Middle frontal gyrus (tissue), 1 donor: ENCODE measurements around the gene RPS15.

ENCODE experiments used
- DNase-seq: peaks from one replicate; pipeline ENCODE4 v3.0.0-alpha.2; 2015; ENCODE audit warnings: low spot score; ENCODE audit errors: extremely low spot score

The RPS15 gene

DNA sequence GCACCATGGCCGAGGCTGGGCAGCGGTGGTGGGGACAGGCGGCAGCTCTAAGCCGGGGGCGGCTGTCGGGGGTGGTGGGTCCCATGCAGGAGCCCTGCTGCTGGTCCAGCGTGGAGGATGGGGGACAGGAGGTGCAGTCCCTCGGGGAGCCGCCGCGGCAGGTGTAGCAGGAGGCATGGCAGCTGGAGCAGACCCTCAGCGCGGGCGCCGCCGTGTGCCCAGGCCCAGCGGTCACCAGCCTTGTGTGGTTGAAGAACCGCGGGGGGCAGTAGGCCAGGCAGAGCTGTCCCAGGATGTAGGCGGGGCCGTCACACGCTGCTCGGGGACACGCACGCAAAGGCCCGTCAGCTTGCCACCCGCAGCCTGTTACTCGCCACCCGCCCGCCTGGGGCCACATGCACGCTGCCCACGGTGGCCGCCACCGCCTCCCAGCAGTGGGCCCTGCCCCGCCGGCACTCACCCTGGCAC, 43.7 kb downstream of the RPS15 start:
- no peak for DNase-seq

- no peak for DNase-seq
Measured at GRCh38 chr19:1482361-1483130, 44.4 kb downstream of the RPS15 start.

GRCh38 chr19:1483131-1483978, 45.2 kb downstream of the RPS15 start:
- DNase-seq, result no peak

DNA sequence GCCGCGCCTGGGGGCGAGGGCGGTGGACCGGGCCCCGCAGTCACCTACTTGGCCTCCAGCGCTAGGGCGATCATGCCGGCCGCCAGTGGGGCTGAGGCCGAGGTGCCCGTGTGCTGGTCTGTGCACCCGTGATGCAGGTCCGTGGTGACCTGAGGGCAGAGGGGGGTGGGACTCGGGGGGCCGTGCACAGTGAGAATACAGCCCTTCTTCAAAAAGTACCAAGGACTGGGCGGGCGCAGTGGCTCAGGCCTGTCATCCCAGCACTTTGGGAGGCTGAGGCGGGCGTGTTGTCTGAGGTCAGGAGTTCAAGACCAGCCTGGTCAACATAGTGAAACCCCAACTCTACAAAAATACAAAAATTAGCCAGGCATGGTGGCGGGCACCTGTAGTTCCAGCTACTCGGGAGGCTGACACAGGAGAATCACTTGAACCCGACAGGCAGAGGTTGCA, 45.8 kb downstream of the RPS15 start:
- no peak for DNase-seq

- no peak for DNase-seq
Measured at GRCh38 chr19:1486720-1487575, 48.8 kb downstream of the RPS15 start.

GRCh38 chr19:1487576-1488281, 49.5 kb downstream of the RPS15 start:
- DNase-seq, result no peak

- DNase-seq, result no peak
Measured at GRCh38 chr19:1488282-1488601, 50.0 kb downstream of the RPS15 start.

DNA sequence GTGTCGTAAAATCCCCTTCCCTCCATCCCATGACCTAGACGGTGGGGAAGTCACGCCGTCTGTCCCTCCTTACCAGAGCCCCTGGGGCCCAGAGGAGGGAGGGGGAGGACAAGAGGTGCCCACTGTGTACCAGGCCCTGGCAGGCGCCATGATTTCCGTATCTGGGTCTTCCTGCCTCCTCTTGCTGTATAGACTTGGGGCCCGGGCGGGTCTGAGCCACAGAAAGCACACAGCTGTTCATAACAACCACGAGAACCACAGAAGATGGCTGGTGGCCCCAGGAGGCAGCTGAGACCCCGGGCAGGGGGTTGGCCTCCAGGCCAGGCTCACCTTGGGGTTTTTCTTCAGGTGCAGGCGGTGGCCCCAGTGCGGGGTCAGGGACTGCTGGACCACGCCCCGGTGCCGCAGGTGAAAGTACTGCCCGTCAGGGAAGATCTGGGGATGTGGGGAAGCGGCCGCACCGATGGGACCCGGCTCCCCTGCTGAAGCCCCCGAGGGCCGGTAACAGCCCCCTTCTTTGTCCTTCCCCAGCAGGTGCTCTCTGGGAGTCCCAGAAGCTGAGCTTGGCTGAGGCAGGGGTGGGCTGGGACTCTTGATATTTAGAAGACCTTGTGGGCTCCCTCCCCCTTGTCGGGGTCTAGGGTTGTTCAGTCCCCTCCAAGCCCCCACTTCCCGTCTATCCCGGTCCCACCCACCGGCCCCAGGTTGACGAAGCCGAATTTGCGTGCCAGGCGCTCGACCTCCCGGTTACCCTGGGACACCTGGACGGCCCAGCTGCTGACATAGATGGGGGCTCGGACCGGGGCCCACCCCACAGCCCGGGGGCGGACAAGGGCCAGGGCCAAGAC, 51.5 kb downstream of the RPS15 start:
- no peak for DNase-seq
